GM03348 (cell line): ENCODE results near the gene EPGN.

ENCODE experiments used
- DNase-seq: peaks from one replicate; pipeline ENCODE4 v3.0.0; 2012; ENCODE audit warnings: low spot score

EPGN gene

DNA sequence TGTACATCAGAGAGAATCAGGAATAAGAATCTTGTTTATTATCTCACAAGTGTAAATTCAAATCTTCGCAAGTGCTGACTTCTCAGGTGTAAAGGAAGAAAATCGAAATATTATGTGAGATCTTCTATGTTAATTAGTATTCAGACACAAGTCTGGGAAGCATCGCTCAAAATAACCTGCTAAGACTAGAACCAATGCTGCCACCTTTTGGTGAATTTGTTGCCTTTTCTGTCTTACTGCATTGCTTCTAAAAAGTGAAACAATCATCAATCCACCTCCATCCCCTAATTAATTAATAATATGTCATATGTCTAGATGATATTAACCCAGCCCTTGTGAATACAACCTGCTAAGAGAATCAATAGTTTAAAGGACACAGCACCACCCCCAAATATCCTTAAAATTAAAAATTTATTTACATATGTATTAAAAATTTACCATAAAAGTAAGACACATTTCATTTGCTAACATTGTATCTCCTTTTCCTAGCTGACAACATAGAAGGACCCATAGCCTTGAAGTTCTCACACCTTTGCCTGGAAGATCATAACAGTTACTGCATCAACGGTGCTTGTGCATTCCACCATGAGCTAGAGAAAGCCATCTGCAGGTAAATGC, 3.5 kb downstream of the EPGN start:
- peak; percentile 47 for DNase-seq

GRCh38 chr4:74314329-74314728, 6.1 kb downstream of the EPGN start:
- no peak for DNase-seq

GRCh38 chr4:74314944-74315343, 6.7 kb downstream of the EPGN start:
- DNase-seq: no peak

- DNase-seq: no peak
These were observed 7.1 kb downstream of the EPGN start for GRCh38 chr4:74315376-74315775.

DNA sequence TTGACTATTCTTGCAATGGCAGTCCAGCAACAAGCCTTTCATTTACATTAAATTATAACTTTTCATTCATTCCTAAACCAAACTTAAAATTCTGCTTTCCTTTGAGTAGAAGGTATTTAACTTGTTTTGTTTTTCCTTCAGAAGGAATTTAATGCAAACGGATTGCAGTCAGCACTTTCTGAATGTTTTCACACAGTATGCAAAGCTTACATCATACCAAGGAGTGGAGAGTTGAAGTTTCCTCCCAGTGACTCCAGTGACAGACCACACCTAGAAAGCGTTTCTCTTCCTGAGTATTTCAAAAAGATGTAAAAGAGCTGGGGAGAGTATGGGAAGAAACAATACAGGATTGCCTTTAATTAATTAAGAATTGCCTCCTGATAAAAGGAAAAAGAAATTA, 8.1 kb downstream of the EPGN start:
- no peak for DNase-seq

DNA sequence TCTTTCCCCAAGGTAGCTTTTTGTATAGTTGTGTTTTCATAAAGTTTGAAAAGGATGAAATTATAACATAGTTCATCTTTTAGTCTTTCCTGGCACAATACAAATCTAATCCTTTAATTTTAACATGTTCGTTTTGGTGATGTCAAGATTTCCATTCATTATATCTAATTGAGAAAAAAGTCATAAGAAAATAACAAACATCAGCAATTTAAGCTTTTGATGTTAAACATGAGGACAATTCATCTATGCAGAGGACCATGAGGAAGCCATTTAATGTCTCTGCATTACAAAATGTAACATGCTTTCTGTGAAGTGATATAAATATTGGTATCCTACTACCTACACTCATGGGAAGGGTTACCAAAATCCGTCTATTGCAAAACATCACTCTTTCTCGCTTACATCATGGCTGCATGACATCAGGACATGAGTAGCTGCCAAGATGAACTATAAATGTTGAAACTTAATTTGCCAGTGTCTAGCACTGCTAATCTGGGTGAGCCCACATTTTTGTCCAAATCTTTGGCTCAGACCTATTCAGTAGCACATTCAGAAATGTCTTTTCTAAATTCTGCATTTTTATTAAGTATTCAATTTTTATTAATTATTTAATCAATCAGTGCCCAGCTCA, 9.5 kb downstream of the EPGN start:
- peak; percentile 6 for DNase-seq

DNA sequence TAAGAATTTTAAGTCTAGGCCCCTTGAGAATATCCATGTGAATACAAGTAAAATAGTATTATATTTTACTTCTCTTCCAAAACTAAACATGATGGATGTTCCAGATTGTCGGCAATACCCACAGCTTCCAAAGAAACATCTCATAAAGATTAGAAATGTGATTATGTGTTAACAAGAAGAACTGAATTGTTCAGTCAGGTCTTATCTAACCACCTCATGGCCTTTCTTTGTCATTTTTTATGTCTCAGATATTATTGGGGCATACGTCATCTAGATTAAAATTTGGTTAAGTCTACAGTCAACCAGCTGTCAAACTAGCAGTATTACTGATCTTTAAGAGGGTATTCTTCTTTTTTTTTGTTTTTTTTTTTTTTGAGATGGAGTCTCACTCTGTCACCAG, 10.0 kb downstream of the EPGN start:
- DNase-seq: no peak

- no peak for DNase-seq
These were observed 11.2 kb downstream of the EPGN start for GRCh38 chr4:74319470-74319869.

DNA sequence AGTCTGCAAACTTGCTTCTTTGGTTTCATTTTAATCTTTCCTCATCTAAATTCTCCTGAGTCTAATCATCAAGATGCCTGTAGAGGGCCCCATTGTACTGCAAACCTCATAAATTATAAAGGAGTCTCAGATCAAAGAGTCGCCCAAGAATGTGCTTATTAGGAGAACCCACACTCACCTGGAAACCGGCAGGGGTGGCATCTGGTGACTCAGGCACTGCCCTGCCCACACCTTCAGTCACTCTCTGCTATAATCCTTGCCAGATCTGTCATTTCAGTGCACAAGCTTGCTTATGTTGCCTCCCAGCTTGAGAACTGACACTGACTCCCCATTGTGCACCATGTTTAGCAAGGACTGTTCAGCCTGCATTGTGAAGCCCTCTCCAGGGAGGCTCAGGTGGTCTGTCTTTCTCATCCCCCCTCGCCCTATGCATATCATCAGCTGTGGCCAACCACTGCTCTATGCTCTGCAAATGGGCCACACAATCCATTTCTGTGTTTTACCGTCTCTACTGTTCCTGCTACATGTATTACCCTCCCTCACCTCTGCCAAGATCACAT, 12.4 kb downstream of the EPGN start:
- peak; percentile 66 for DNase-seq

DNA sequence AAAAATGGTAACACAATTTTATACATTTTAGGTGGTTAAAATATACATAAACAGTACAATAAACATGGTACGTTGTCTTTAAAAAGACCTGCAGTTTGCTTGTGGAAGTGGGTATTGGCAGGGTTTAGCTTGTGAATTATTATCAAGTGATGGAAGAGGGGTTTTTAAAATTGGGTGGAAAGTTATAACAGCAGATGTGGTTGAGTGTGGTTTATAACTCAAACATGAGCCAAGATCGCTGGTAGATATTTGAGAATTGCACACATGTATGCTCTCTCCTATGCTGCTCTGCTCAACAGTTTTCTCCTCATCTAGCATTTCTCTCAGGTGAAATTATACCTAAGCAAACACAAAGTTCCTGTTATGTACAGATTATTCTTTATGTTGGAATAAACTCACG, 14.0 kb downstream of the EPGN start:
- DNase-seq: no peak

- DNase-seq: no peak
These were observed 15.4 kb downstream of the EPGN start for GRCh38 chr4:74323663-74324062.

DNA sequence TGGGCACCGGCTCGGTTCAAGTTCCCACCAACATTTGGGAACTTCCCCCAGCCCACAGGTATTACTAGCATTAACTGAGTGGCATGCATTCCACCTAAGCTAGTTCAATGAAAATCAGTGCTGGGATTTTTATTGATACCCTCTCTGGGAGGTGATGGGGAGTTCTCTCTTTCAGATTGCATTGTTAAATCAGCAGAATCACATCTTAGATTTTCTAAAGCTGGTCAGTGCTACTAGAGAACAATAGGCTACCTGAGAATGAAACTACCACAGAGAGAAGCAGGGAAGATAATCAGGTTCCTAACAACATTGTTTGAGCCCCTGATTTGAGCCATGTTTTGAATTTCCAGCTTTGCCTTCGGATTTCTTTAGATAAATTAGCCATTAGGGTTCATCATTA, 16.0 kb downstream of the EPGN start:
- DNase-seq: no peak

DNA sequence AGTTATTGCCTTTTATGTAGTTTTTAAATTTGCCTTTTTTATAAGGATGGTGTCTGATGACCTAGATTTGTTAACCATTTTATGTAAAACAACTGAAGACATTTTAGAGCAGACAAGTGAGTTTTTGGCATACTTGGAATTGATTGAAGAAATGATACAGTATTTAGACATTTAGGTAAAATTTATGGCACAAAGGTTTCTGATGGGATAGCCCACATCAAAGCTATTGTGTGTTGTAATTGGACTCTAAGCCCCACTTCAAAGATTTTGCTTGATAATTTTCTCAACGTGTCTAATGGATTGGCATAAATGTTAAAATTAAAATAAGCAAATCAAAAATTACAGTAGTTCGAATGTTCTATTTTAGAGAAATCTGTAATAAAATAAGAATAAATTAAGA, 17.6 kb downstream of the EPGN start:
- no peak for DNase-seq

DNA sequence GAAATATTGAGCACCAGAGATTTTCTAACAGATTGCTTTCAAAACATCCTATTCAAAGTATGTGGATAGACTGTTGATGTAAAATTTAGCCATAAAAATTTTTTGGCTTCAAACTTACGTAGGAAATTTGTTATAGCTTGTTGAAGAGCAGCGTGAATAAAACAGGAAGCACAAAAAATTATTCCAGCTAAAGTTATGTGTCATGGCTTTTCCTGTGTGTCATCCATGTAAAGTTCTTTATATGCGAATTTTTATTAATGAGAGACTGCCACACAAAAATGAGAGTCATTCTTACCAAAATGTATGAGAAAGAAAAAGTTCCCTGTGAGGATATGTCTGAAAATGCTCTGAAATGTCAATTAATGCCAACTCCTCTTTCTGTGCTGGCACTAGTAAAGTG, 19.5 kb downstream of the EPGN start:
- DNase-seq: no peak

DNA sequence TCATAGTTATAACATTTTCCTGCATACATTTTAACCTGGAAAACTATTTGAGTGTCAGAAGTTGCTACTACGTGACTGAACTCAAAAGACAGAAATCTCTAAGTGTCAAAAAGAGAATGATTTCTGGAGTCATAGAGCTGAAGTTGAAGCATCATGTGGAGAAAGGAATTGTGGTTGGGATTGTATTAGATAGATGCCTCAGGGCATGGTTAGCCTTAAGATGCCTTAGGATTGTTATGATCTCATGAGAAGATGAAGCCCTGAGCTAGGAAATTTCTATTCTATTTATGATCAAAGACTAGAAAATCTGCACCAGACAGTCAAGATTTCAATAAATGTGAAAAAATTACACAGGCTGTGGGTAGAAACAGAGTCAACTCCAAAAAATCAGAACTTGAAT, 20.2 kb downstream of the EPGN start:
- DNase-seq: no peak

DNA sequence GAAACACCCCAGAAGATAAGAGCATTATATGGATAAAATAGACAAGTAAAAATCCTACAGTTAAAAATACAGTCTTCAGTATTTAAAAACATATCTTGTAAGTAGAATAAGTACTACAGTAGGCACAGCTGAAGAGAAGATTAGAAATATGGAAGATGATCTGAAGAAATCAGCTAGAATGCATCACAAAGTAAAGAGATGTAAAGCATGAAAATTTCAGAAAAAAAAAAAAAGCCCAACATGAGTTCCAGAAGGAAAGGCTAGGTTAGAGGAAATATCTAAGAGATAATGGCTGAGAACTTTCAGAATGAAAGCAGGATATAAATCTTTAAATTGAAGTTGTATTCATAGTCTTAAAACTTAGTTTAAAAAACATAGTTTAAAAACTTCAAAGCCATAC, 21.0 kb downstream of the EPGN start:
- no peak for DNase-seq

- no peak for DNase-seq
These were observed 22.1 kb downstream of the EPGN start for GRCh38 chr4:74330295-74330750.

- no peak for DNase-seq
These were observed 23.0 kb downstream of the EPGN start for GRCh38 chr4:74331252-74331651.

GRCh38 chr4:74331944-74332343, 23.7 kb downstream of the EPGN start:
- no peak for DNase-seq

GRCh38 chr4:74334636-74335035, 26.4 kb downstream of the EPGN start:
- DNase-seq: no peak

DNA sequence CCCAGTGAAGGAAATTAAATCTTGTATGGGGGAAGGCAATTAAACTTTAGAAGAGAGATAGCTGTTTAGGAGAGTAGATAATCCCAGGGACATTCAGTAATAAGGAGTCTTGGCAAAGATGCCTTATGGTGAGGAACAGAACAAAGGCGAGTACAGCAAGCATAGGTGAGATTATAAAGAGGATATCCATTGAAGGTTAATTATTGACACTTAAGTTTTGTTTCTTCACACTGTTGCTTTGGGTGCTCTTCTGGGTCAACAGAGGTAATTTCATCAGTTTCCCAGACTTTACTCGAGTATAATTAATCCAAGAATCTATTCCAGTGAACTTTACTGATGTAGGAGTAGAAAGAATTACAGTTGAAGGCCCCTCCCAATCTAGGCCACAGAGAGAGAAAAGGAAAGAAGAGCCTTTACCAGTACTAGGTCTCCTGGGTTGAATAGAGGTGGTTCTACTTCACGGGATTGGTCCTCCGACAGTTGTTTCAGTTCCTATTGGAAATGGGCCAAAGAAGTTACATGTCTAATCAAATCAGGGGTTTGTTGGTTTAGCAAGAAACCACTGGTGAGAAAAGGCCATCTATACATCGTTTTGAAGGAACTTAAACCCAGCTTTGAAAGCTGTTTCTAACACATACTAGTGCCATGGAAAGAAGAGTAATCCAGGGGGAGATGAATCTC, 27.2 kb downstream of the EPGN start:
- DNase-seq: no peak

DNA sequence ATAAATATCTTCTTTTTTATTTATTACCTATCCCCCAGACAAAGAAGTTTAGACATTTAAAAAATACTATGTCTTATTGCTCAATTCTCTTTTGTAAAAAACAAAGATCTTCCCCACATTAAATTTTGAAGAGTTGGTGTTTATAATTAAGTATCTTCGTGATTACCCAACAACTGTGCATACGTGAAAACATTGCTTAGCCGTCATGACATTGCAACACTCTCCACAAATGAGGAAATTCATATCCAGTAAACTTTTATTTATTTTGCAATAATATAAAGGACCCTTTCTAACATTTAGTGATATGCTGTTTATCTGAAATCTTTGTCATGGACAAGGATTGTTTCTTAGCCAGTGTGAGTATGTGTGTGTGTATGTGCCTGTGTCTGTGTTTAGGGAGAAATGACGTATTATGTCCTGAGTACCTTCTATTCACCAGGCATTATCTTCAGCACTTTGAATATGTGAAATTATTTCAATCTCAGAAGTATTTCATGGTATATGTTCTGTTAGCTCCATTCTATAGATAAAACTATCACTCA, 30.6 kb downstream of the EPGN start:
- DNase-seq: no peak

DNA sequence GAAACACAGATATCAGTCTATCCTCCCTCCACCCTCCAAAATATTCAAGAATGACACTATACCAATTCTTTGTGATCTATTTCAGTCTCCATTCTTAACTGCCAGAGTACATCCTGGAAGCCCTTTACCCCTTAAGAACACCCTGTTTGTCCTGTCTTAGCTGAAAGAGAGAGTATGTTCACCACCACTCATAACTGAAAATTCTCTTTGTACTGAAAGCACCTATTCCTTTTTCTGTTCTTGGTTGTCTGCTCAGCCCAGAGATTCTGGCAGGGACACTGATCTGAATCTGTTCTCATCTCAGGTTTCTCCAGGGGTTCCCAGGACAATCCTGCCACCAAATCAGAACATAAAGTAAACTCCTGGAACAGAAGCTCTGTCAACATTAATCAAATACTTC, 31.2 kb downstream of the EPGN start:
- no peak for DNase-seq
